Smooth muscle cell (in vitro differentiated cells): ENCODE data around the gene ENGASE. TPM values are rescaled to one million over a fixed set of nuclear protein-coding genes. Genes with fewer than 3 reads are reported as not detected.

ENCODE experiments used
- DNase-seq: peaks from one replicate; lab custom pipeline; 2025; ENCODE audit not compliant: unreplicated experiment; lab: John Stamatoyannopoulos, UW
- H2AFZ ChIP-seq: fragments of 200-600 bp; sonication (generic); 2 replicates; pipeline ENCODE4 v1.6.0; 2016; ENCODE audit warnings: antibody characterized with exemption, low read depth, mild to moderate bottlenecking
- H3F3A ChIP-seq: fragments of 200-600 bp; sonication (generic); 2 replicates; pipeline ENCODE4 v1.6.0; 2017; ENCODE audit warnings: antibody characterized with exemption, low read depth
- H3K27ac ChIP-seq: fragments of 200-600 bp; sonication (generic); 2 replicates; pipeline ENCODE4 v1.5.1; 2016; ENCODE audit warnings: low read depth, mild to moderate bottlenecking
- H3K27me3 ChIP-seq: fragments of 200-600 bp; sonication (generic); 2 replicates; pipeline ENCODE4 v1.6.1; 2016; ENCODE audit warnings: low read depth, mild to moderate bottlenecking
- H3K36me3 ChIP-seq: fragments of 200-600 bp; sonication (generic); 2 replicates; pipeline ENCODE4 v1.5.1; 2016; ENCODE audit warnings: low read depth
- H3K4me1 ChIP-seq: fragments of 200-600 bp; sonication (generic); 2 replicates; pipeline ENCODE4 v1.5.1; 2016; ENCODE audit warnings: low read depth
- H3K4me2 ChIP-seq: fragments of 200-600 bp; sonication (generic); 2 replicates; pipeline ENCODE4 v1.6.0; 2016; ENCODE audit warnings: mild to moderate bottlenecking
- H3K4me3 ChIP-seq: fragments of 200-600 bp; sonication (generic); 2 replicates; pipeline ENCODE4 v1.5.1; 2016; ENCODE audit warnings: mild to moderate bottlenecking
- H3K79me2 ChIP-seq: fragments of 200-600 bp; sonication (generic); 2 replicates; pipeline ENCODE4 v1.6.0; 2016; ENCODE audit warnings: low read depth, mild to moderate bottlenecking
- H3K9ac ChIP-seq: fragments of 200-600 bp; sonication (generic); 2 replicates; pipeline ENCODE4 v1.6.0; 2016; ENCODE audit warnings: low read depth
- H3K9me3 ChIP-seq: fragments of 200-600 bp; sonication (generic); replicated peaks from 2 replicates; pipeline ENCODE4 v1.5.1; 2016; ENCODE audit warnings: low read depth
- H4K20me1 ChIP-seq: fragments of 200-600 bp; sonication (generic); 2 replicates; pipeline ENCODE4 v1.6.0; 2016; ENCODE audit warnings: low read depth
- WGBS: methylation state at CpG from one replicate; pipeline ENCODE4 v1.1.7; 2016; ENCODE audit warnings: low lambda C conversion rate; 5-methylcytosine and 5-hydroxymethylcytosine counted together
- polyA plus RNA-seq: library from polyadenylated mRNA; unstranded; fragments of >200 nt; fragmentation: Nextera tagmentation; extraction: Ambion mirVana; gene quantifications from 2 replicates; pipeline ENCODE4 v1.2.1, GENCODE V29; 2016
- total RNA-seq: library from RNA; depleted of rRNA; stranded (reverse); fragments of >200 nt; gene quantifications from 2 replicates; pipeline ENCODE4 v1.2.3, GENCODE V29; 2014
- TF ChIP-seq, protein P1 (sequence below): fragments of 200-600 bp; sonication (generic); IDR thresholded peaks from 2 replicates; pipeline ENCODE4 v1.5.1; 2017; ENCODE audit warnings: borderline replicate concordance, mild to moderate bottlenecking, antibody characterized with exemption; ENCODE audit not compliant: insufficient read depth, poor library complexity, severe bottlenecking

Gene ENGASE
- total and polyA plus RNA-seq, 2 experiments from 2014 or later, result 3.8 to 9.6 TPM

GRCh38 chr17:79062691-79063090, 11.9 kb upstream of the ENGASE start:
- no peak for DNase-seq
- Histone ChIP-seq H3K36me3 (no peaks in the 10 kb centered on the region), H3K4me1 (no peaks in the 10 kb centered on the region), H3K9ac (no peak overlapping the region), H3K79me2 (no peaks in the 10 kb centered on the region), H3K9me3 (no peaks in the 10 kb centered on the region), H3F3A (no peaks in the 10 kb centered on the region), H2AFZ (no peak overlapping the region), H3K27me3 (no peaks in the 10 kb centered on the region), H3K27ac (no peak overlapping the region), H4K20me1 (no peaks in the 10 kb centered on the region), H3K4me3 (no peak overlapping the region), H3K4me2 (no peak overlapping the region)
- WGBS, result 80% methylated on average over 7 of the region's 7 CpGs
- TF ChIP-seq, protein P1, sequence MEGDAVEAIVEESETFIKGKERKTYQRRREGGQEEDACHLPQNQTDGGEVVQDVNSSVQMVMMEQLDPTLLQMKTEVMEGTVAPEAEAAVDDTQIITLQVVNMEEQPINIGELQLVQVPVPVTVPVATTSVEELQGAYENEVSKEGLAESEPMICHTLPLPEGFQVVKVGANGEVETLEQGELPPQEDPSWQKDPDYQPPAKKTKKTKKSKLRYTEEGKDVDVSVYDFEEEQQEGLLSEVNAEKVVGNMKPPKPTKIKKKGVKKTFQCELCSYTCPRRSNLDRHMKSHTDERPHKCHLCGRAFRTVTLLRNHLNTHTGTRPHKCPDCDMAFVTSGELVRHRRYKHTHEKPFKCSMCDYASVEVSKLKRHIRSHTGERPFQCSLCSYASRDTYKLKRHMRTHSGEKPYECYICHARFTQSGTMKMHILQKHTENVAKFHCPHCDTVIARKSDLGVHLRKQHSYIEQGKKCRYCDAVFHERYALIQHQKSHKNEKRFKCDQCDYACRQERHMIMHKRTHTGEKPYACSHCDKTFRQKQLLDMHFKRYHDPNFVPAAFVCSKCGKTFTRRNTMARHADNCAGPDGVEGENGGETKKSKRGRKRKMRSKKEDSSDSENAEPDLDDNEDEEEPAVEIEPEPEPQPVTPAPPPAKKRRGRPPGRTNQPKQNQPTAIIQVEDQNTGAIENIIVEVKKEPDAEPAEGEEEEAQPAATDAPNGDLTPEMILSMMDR, result no peak

- TF ChIP-seq, protein P1, result no peak
- Histone ChIP-seq H3K27me3 (no peaks in the 10 kb centered on the region), H3K9ac (no peak overlapping the region), H3K4me3 (no peak overlapping the region), H3K27ac (no peak overlapping the region), H3K36me3 (no peaks in the 10 kb centered on the region), H3F3A (no peaks in the 10 kb centered on the region), H3K4me2 (no peak overlapping the region), H3K79me2 (no peaks in the 10 kb centered on the region), H2AFZ (no peak overlapping the region), H4K20me1 (no peaks in the 10 kb centered on the region), H3K9me3 (no peaks in the 10 kb centered on the region), H3K4me1 (no peaks in the 10 kb centered on the region)
- DNase-seq, result no peak
- WGBS, result 75% methylated on average over 4 of the region's 4 CpGs
Observed at GRCh38 chr17:79064026-79064425, 10.6 kb upstream of the ENGASE start.

DNA sequence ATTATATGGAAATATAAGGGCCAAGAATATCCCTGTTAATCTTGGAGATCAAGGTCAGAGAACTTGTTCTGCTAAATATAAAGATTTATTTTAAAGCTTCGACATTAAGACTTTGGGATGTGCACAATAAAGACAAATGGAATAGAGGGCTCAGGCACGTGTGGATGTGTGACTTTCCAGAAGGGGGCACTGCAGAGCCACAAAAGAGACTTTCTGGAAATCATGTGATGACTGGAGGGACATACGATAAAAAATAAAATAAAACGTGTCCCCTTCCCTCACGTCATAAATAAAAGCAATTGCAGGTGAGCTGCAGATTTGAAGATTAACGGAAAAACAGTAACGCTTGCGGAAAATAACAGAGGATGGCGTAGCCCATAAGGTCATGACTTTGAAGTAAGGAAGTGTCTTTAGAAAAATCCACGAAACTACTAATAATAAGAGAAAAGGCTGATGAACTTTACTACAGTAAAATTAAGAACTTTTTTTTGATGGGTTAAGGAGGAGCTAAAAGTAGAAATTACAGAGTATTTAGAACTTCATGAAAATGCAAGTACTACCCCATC, 9.4 kb upstream of the ENGASE start:
- Histone ChIP-seq H3K27ac (no peak overlapping the region), H3K27me3 (no peaks in the 10 kb centered on the region), H3K4me2 (no peak overlapping the region), H2AFZ (no peak overlapping the region), H3K4me1 (no peaks in the 10 kb centered on the region), H3K4me3 (no peak overlapping the region), H3K9ac (no peak overlapping the region), H3K9me3 (no peaks in the 10 kb centered on the region), H3K36me3 (no peaks in the 10 kb centered on the region), H3F3A (no peaks in the 10 kb centered on the region), H3K79me2 (no peaks in the 10 kb centered on the region), H4K20me1 (no peaks in the 10 kb centered on the region)
- WGBS, result 38% methylated on average over 10 of the region's 10 CpGs
- no peak for DNase-seq
- TF ChIP-seq, protein P1, result peak; percentile 62

- no peak for DNase-seq
- no peak overlapping the region for H3K27ac ChIP-seq
- TF ChIP-seq, protein P1, result no peak
- H3K9me3 ChIP-seq, result no peaks in the 10 kb centered on the region
- no peaks in the 10 kb centered on the region for H3F3A ChIP-seq
- H4K20me1 ChIP-seq, result no peaks in the 10 kb centered on the region
- no peak overlapping the region for H2AFZ ChIP-seq
- H3K79me2 ChIP-seq, result no peaks in the 10 kb centered on the region
- 92% methylated on average over 6 of the region's 6 CpGs for WGBS
- H3K4me1 ChIP-seq, result no peaks in the 10 kb centered on the region
- no peak overlapping the region for H3K4me2 ChIP-seq
- H3K27me3 ChIP-seq, result no peaks in the 10 kb centered on the region
- H3K4me3 ChIP-seq, result no peak overlapping the region
- H3K9ac ChIP-seq, result no peak overlapping the region
- H3K36me3 ChIP-seq, result no peaks in the 10 kb centered on the region
Observed at GRCh38 chr17:79066963-79067362, 7.7 kb upstream of the ENGASE start.
